Measurements from ENCODE around the gene PSMC6. TPM values are rescaled to one million over a fixed set of nuclear protein-coding genes. Genes with fewer than 3 reads are reported as not detected.
"Not testable (repeated sequence)": the region's sequence is repeated elsewhere in the genome, so short reads cannot be mapped to it uniquely, and the experiment has no call there.

PSMC6 gene
- total and polyA plus RNA-seq, 12 donors: 78.5 to 99.4 (median 89.1) TPM

DNA sequence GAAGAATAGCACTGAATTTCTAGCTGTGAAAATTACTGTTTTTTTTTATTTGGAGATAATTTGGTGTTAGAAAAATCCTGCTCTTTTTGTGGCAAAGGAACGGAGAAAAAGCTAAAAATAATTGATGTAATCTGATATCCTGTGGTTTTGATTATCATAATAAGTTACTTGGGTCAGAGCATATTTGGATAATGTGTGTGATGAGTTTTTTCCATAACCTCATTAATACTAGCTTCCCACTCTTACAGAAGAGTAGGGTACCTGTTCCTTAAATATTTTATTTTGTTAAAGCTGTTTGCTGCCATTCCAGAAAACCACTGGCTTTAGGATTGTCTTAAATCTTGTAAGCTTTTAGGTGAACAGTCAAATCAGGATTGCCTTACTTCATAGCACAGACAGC, 4.7 kb downstream of the PSMC6 start:
- WGBS, 2 donors: 19 to 24% methylated on average over 1 of the region's 1 CpG
- DNase-seq (no peak), ATAC-seq (no peak)
- intact Hi-C loops (cut with DNase I): no loop called here
- Histone ChIP-seq H3K27ac (no peak overlapping the region), H3K4me1 (peaks cover 0 to 43% (median 24%) of the 10 kb centered on the region in 9 donors), H3K9me3 (no peaks in the 10 kb centered on the region), H3K4me3 (no peak overlapping the region), H3K36me3 (peaks cover 0 to 85% (median 65%) of the 10 kb centered on the region in 9 donors), H3K27me3 (no peaks in the 10 kb centered on the region)
- TF ChIP-seq, protein P1, sequence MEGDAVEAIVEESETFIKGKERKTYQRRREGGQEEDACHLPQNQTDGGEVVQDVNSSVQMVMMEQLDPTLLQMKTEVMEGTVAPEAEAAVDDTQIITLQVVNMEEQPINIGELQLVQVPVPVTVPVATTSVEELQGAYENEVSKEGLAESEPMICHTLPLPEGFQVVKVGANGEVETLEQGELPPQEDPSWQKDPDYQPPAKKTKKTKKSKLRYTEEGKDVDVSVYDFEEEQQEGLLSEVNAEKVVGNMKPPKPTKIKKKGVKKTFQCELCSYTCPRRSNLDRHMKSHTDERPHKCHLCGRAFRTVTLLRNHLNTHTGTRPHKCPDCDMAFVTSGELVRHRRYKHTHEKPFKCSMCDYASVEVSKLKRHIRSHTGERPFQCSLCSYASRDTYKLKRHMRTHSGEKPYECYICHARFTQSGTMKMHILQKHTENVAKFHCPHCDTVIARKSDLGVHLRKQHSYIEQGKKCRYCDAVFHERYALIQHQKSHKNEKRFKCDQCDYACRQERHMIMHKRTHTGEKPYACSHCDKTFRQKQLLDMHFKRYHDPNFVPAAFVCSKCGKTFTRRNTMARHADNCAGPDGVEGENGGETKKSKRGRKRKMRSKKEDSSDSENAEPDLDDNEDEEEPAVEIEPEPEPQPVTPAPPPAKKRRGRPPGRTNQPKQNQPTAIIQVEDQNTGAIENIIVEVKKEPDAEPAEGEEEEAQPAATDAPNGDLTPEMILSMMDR (IDR thresholded peaks at IDR 0.05): no peak

DNA sequence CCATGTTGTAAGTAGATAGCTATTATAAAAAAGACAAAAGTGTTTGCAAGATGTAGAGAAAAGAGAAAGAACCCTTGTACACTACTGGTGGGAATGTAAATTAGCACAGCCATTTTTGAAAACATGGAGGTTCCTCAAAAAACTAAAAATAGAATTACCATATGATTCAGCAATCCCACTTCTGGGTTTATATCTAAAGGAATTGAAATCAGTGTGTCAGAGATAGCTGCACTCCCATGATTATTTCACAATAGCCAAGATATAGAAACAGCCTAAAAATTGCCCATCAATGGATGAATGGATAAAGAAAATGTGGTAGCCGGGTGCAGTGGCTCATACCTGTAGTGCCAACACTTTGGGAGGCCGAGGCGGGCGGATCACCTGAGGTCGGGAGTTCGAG, 9.2 kb downstream of the PSMC6 start:
- 95 to 99% methylated on average over 5 to 6 of the region's 6 CpGs for WGBS, 2 donors

DNA sequence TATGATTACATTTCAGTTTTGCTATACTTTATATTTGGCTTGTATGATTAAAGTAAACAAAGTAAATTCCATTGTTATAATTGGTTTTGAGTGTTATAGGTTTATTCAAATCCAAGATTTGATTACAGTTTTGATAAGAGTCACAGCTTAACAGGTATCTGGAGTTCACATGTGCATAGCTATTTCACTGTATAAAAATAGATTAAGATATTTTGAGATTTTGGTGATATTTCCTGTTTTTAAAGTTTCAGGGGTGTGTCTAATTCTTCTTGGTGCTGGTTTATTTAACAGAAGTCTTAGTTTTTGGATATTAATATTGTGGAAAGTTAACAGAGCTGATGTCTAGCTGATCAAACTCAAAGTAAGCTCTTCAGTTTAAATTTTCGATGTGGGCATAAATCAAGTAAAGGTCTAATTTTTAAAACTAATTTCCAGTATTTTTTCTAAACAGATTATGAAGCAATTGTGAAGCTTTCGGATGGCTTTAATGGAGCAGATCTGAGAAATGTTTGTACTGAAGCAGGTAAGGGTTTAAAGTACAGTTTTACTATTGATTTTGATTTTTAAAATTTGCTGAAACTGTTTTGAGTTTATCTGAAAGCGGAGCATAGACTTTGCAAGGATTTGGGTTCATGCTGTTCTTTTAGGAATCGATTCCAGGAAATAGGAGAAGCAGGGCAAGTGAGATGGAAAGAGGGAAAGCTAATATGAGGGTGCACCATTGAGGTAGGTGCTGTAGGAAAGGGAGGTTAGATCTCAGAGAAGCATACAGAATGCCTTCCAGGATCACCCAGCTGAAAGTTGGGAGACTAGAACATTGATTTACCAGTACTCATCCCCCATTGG, 16.7 kb downstream of the PSMC6 start:
- Histone ChIP-seq H3K9me3 (no peaks in the 10 kb centered on the region), H3K4me1 (peaks cover 0 to 12% (median 0%) of the 10 kb centered on the region in 9 donors), H3K27ac (no peak overlapping the region), H3K4me3 (no peak overlapping the region), H3K36me3 (peaks cover 2 to 100% (median 57%) of the 10 kb centered on the region in 9 donors), H3K27me3 (no peaks in the 10 kb centered on the region)
- intact Hi-C loops (cut with DNase I): no loop called here
- no peak for ATAC-seq
- DNase-seq: no peak
- 97 to 98% methylated on average over 4 of the region's 4 CpGs for WGBS, 2 donors
- TF ChIP-seq, protein P1 (IDR thresholded peaks at IDR 0.05): no peak

More for the DNA sequence above, 9.2 kb downstream of the PSMC6 start:
- peaks cover 2 to 100% (median 90%) of the 10 kb centered on the region in 9 donors for H3K36me3 ChIP-seq
- H3K4me1 ChIP-seq: peaks cover 0 to 8% (median 0%) of the 10 kb centered on the region in 9 donors
- intact Hi-C loops (cut with DNase I): no loop called here
- TF ChIP-seq, protein P1 (IDR thresholded peaks at IDR 0.05): no peak
- no peaks in the 10 kb centered on the region for H3K9me3 ChIP-seq
- ATAC-seq (no peak), DNase-seq (no peak)
- H3K27ac ChIP-seq: no peak overlapping the region
- H3K27me3 ChIP-seq: no peaks in the 10 kb centered on the region
- H3K4me3 ChIP-seq: no peak overlapping the region

DNA sequence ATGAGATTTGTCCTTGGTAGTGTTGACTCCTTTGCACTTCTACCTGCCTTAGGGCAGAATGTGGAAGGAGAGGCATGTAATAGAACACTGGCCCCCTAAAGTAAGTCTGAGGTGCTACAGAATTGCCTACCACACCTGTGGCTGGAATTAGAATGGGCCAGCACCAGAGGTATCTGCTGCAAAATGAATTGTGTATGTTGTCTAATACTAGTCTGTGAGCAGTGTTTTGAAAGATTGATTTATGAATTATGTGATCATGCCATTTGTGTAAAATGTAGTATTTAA, 17.3 kb downstream of the PSMC6 start:
- ATAC-seq: no peak
- Histone ChIP-seq H3K27me3 (no peaks in the 10 kb centered on the region), H3K27ac (no peak overlapping the region), H3K9me3 (no peaks in the 10 kb centered on the region), H3K4me3 (no peak overlapping the region), H3K36me3 (peaks cover 0 to 100% (median 53%) of the 10 kb centered on the region in 9 donors), H3K4me1 (peaks cover 0 to 13% (median 0%) of the 10 kb centered on the region in 9 donors)
- TF ChIP-seq, protein P1 (IDR thresholded peaks at IDR 0.05): no peak
- DNase-seq: no peak
- intact Hi-C loops (cut with DNase I): no loop called here

DNA sequence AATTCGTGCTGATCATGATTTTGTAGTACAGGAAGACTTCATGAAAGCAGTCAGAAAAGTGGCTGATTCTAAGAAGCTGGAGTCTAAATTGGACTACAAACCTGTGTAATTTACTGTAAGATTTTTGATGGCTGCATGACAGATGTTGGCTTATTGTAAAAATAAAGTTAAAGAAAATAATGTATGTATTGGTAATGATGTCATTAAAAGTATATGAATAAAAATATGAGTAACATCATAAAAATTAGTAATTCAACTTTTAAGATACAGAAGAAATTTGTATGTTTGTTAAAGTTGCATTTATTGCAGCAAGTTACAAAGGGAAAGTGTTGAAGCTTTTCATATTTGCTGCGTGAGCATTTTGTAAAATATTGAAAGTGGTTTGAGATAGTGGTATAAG, 20.5 kb downstream of the PSMC6 start:
- H3K9me3 ChIP-seq; intact Hi-C loops (cut with DNase I): not testable (repeated sequence)

DNA sequence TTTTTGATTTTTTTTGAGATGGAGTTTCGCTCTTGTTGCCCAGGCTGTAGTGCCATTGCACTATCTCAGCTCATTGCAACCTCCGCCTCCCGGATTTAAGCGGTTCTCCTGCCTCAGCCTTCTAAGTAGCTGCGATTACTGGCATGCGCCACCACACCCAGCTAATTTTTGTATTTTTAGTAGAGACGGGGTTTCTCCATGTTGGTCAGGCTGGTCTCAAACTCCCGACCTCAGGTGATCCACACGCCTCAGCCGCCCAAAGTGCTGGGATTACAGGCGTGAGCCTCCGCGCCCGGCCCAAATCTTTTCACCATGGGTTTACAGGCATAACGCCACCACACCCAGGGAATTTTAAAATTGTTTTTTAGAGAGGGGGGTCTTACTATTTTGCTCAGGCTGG, 22.0 kb downstream of the PSMC6 start:
- not testable (repeated sequence) for H3K27me3 ChIP-seq, ATAC-seq, H3K9me3 ChIP-seq, DNase-seq
- H3K36me3 ChIP-seq: peaks cover 0 to 66% (median 18%) of the 10 kb centered on the region in 9 donors
- peak overlapping the region in 1 of 10 donors; percentile 94 for H3K4me3 ChIP-seq
- H3K4me1 ChIP-seq: peaks cover 0 to 18% (median 11%) of the 10 kb centered on the region in 9 donors
- WGBS, 2 donors: 92 to 93% methylated on average over 15 of the region's 15 CpGs
- intact Hi-C loops (cut with DNase I): loop anchor here in 1 of 10 donors (1.0 kb wide), 1 partner anchor 22 kb away; the partner anchor contains the start of gene PSMC6
- H3K27ac ChIP-seq: peak overlapping the region in 8 of 10 donors; percentile 60 to 94 (median 88)

More for the DNA sequence above, 20.5 kb downstream of the PSMC6 start:
- not testable (repeated sequence) for H3K27ac ChIP-seq, H3K4me3 ChIP-seq, H3K27me3 ChIP-seq, ATAC-seq, DNase-seq
- H3K36me3 ChIP-seq: peaks cover 0 to 69% (median 27%) of the 10 kb centered on the region in 9 donors
- peaks cover 0 to 29% (median 11%) of the 10 kb centered on the region in 9 donors for H3K4me1 ChIP-seq
- 97 to 99% methylated on average over 2 of the region's 2 CpGs for WGBS, 2 donors

Measured in heart right ventricle (tissue), 16 donors.